Measurements from ENCODE around the gene NUP88. TPM values are rescaled to one million over a fixed set of nuclear protein-coding genes. Genes with fewer than 3 reads are reported as not detected.

NUP88 gene
- total RNA-seq: 52.9 and 90.3 TPM in 2 replicates

GRCh38 chr17:5419356-5419958 is at the start of gene NUP88:
Gene NUP88, minus strand, starts transcription at chr17:5419662. Its CDS starts 12 bp downstream, at chr17:5419650.

DNA sequence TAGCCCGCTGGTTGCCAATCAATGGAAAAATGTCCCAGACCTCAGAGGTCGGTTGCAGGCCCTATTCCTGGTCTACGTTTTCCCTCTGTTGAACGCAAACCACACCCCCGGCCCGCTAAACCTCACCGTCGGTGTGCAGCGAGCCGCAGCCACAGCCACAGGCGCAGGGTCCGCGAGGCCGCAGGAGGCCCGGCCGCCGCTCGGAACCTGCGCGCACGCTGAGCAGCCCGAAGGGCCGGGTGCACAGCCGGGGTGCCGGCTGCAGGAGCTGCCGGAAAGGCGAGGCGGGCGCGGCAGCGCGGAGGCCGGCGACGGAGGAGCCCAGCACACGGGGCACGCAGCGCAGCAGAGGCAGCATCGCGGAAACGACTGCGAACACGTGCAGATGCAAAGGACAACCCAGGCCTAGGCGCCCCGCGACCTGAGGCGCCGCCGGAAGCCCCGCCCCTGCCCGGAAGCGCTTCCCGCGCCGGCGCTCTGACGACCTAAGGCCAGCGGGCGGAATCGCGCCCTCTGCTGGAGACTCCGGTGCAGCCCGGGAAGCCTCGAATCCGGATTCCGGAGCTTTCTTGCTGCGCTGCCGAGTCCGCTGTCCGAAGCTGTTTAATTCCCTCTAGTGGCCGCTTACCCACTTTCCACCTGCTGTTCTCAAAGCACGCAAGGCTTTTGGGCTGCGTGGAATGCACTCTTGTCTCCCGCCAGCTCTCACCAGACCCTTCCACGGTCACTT is 19.4 kb upstream of the NUP88 start, which contains the start of gene C1QBP:
C1QBP (minus strand) TSS at position 440 of the 730 bp plus-strand sequence; CDS start at position 358, 82 bp downstream.

DNA sequence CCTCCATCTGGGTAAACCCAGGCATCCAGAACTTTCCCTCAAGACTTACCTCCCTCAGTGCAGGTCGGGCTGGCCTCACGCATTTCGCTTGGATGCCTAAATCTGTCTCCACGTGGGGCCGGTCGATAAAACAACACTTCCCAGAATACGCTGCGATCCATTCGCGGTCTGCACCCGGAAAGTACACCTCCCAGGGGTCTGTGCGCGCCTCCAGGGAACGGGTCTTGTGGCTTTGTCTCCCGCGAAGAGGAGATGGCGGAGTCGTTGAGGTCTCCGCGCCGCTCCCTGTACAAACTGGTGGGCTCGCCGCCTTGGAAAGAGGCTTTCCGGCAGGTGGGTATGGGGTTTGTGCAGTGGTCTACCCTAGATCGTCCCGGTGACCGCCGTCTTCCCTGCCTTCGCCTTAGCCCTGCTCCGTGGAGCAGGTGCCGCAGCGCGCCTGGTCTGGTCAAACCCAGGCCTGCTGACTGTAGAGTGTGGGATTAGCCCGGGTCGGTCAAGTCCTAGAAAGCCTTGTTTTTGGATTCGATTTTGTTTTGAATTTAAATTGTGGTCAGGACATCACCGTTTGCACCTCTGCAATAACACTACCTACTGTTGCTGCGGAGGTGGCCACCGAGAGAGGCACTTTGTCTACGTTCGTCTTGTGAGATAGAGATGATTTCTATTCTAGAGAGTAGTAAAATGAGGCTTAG is 644 bp upstream of the NUP88 start, which contains the start of gene RPAIN:
RPAIN (plus strand) TSS at position 224 of the 695 bp plus-strand sequence; CDS start at position 253, 29 bp downstream.

Other genes starting within 250 kb of the NUP88 start
- gene ZNF594, start 227.8 kb downstream of the NUP88 start, total RNA-seq: 4.1 and 5.2 TPM in 2 replicates
- gene SCIMP, start 184.8 kb downstream of the NUP88 start, total RNA-seq: not detected in 2 replicates
- 20.2 and 23.8 TPM in 2 replicates for gene RABEP1, start 137.4 kb downstream of the NUP88 start, total RNA-seq
- gene RPAIN, start 520 bp upstream of the NUP88 start, total RNA-seq: 19.6 and 24.3 TPM in 2 replicates
- gene C1QBP, start 19.5 kb upstream of the NUP88 start, total RNA-seq: 113 and 271 TPM in 2 replicates
- gene DHX33, start 49.3 kb upstream of the NUP88 start, total RNA-seq: 12.7 and 13.2 TPM in 2 replicates
- 16.6 and 34.4 TPM in 2 replicates for gene DERL2, start 66.5 kb upstream of the NUP88 start, total RNA-seq
- gene MIS12, start 66.9 kb upstream of the NUP88 start, total RNA-seq: 11.0 and 15.6 TPM in 2 replicates
- gene NLRP1, start 164.8 kb upstream of the NUP88 start, total RNA-seq: 11.9 and 47.3 TPM in 2 replicates